H1 (cell line): ENCODE results near the gene RNF166. TPM values are rescaled to one million over a fixed set of nuclear protein-coding genes. Genes with fewer than 3 reads are reported as not detected.

Source experiments
- CTCF ChIA-PET: fragments of 300-600 bp; sonication (Branson Sonifier 250); formaldehyde crosslinking; loops from one replicate; lab custom pipeline; 2021; ENCODE audit not compliant: partially characterized antibody; lab: Charles Lee
- POLR2A ChIA-PET: fragments of 300-600 bp; sonication (Branson Sonifier 250); formaldehyde crosslinking; loops from one replicate; lab custom pipeline; 2021; ENCODE audit warnings: inconsistent platforms; ENCODE audit not compliant: partially characterized antibody; lab: Charles Lee
- DNase-seq, 2 experiments: peaks; one replicate each; pipeline versions ENCODE4 v3.0.0 to v3.0.0-alpha.2; 2010 to 2022; ENCODE audit warnings: low spot score in 2 of 2, low read depth in 1 of 2, mixed read lengths in 1 of 2
- FAIRE-seq: peaks from 2 replicates; lab custom pipeline; 2011; peaks lifted over from hg19 to GRCh38; lab: Jason Lieb, UNC
- H2AFZ ChIP-seq: 2 replicates; pipeline ENCODE4 v1.8.1; 2012; ENCODE audit warnings: low read length, inconsistent platforms
- H2AK5ac ChIP-seq: 2 replicates; pipeline ENCODE4 v1.6.1; 2013; ENCODE audit warnings: low read depth, low read length
- H2BK120ac ChIP-seq: replicated peaks from 2 replicates; pipeline ENCODE3; 2013; ENCODE audit warnings: low read depth, low read length, inconsistent platforms
- H2BK12ac ChIP-seq: 2 replicates; pipeline ENCODE4 v1.6.1; 2013; ENCODE audit warnings: low read depth, low read length
- H2BK15ac ChIP-seq: 2 replicates; pipeline ENCODE4 v1.6.1; 2013; ENCODE audit warnings: low read length
- H2BK20ac ChIP-seq: 2 replicates; pipeline ENCODE4 v1.6.1; 2013; ENCODE audit warnings: low read length
- H2BK5ac ChIP-seq: 2 replicates; pipeline ENCODE4 v1.6.1; 2013; ENCODE audit warnings: low read depth, low read length
- H3K14ac ChIP-seq: 2 replicates; pipeline ENCODE4 v1.6.1; 2013; ENCODE audit warnings: inconsistent platforms; ENCODE audit not compliant: insufficient read length
- H3K18ac ChIP-seq: 2 replicates; pipeline ENCODE4 v1.6.1; 2013; ENCODE audit warnings: low read length; ENCODE audit errors: extremely low read depth
- H3K23ac ChIP-seq: 2 replicates; pipeline ENCODE4 v1.6.1; 2013; ENCODE audit warnings: inconsistent platforms; ENCODE audit not compliant: insufficient read length
- H3K23me2 ChIP-seq: 2 replicates; pipeline ENCODE4 v1.6.1; 2013; ENCODE audit warnings: low read depth, low read length
- H3K27ac ChIP-seq: 2 replicates; pipeline ENCODE4 v1.6.1; 2011; ENCODE audit warnings: low read depth, low read length, inconsistent platforms
- H3K27me3 ChIP-seq, 4 experiments: replicated peaks in 1 of 4; 1 replicate in 1 of 4; 2 replicates in 3 of 4; pipeline versions ENCODE4 v1.6.1 to v1.8.1; 2011 to 2013; ENCODE audit warnings: low read length in 3 of 4, mild to moderate bottlenecking in 3 of 4, inconsistent platforms in 2 of 4, mixed read lengths in 2 of 4, moderate library complexity in 1 of 4; ENCODE audit not compliant: control insufficient read depth in 3 of 4, insufficient read depth in 3 of 4; ENCODE audit errors: extremely low read depth in 1 of 4
- H3K36me3 ChIP-seq, 4 experiments: 2 replicates each; pipeline versions ENCODE4 v1.6.1 to v1.8.1; 2011 to 2013; ENCODE audit warnings: mild to moderate bottlenecking in 4 of 4, low read length in 3 of 4, moderate library complexity in 2 of 4, control low read depth in 1 of 4, inconsistent platforms in 1 of 4; ENCODE audit not compliant: insufficient read depth in 4 of 4, control insufficient read depth in 2 of 4
- H3K4ac ChIP-seq: replicated peaks from 2 replicates; pipeline ENCODE3; 2013; ENCODE audit warnings: low read length, low read depth, mixed read lengths, inconsistent platforms; ENCODE audit not compliant: insufficient read length
- H3K4me1 ChIP-seq, 4 experiments: replicated peaks in 1 of 4; 1 replicate in 1 of 4; 2 replicates in 3 of 4; pipeline versions ENCODE4 v1.6.1 to v1.8.1; 2011 to 2013; ENCODE audit warnings: low read length in 3 of 4, inconsistent platforms in 2 of 4, mixed read lengths in 1 of 4; ENCODE audit not compliant: insufficient read depth in 4 of 4, control insufficient read depth in 3 of 4
- H3K4me2 ChIP-seq, 2 experiments: 2 replicates each; pipeline versions ENCODE4 v1.6.1 to v1.8.1; 2011 to 2013; ENCODE audit warnings: low read depth in 2 of 2, low read length in 2 of 2, control low read depth in 1 of 2, inconsistent platforms in 1 of 2, mild to moderate bottlenecking in 1 of 2; ENCODE audit not compliant: insufficient read depth in 1 of 2
- H3K4me3 ChIP-seq, 4 experiments: fragments of 200-600, 300-600 bp in 1 of 4; sonication (generic), shearing (Covaris generic), sonication (Bioruptor Twin) in 1 of 4; 2 replicates each; pipeline versions ENCODE4 v1.5.1 to v1.8.1; 2011 to 2016; ENCODE audit warnings: low read length in 4 of 4, low read depth in 3 of 4, control low read depth in 2 of 4, inconsistent platforms in 2 of 4, mild to moderate bottlenecking in 2 of 4, mixed read lengths in 1 of 4, moderate library complexity in 1 of 4; ENCODE audit not compliant: insufficient read depth in 2 of 4; ENCODE audit errors: extremely low read depth in 1 of 4
- H3K56ac ChIP-seq: replicated peaks from 2 replicates; pipeline ENCODE3; 2013; ENCODE audit warnings: low read depth, mild to moderate bottlenecking, mixed read lengths, low read length, inconsistent platforms; ENCODE audit not compliant: insufficient read length
- H3K79me1 ChIP-seq: 2 replicates; pipeline ENCODE4 v1.6.1; 2013; ENCODE audit warnings: low read depth, low read length, control low read depth
- H3K79me2 ChIP-seq, 2 experiments: 2 replicates each; pipeline versions ENCODE4 v1.6.1 to v1.8.1; 2012 to 2013; ENCODE audit warnings: low read length in 2 of 2, mild to moderate bottlenecking in 2 of 2, inconsistent platforms in 1 of 2; ENCODE audit not compliant: insufficient read depth in 2 of 2, control insufficient read depth in 1 of 2
- H3K9ac ChIP-seq, 4 experiments: replicated peaks in 1 of 4; 1 replicate in 1 of 4; 2 replicates in 3 of 4; pipeline versions ENCODE4 v1.6.1 to v1.8.1; 2011 to 2013; ENCODE audit warnings: low read depth in 3 of 4, low read length in 3 of 4, control low read depth in 2 of 4, mild to moderate bottlenecking in 2 of 4, moderate library complexity in 2 of 4, inconsistent platforms in 1 of 4; ENCODE audit errors: extremely low read depth in 1 of 4
- H3K9me3 ChIP-seq, 2 experiments: 2 replicates each; pipeline versions ENCODE4 v1.6.1 to v1.8.1; 2012 to 2013; ENCODE audit warnings: mild to moderate bottlenecking in 2 of 2, moderate library complexity in 2 of 2, control low read depth in 1 of 2, inconsistent platforms in 1 of 2, low read depth in 1 of 2, low read length in 1 of 2, mixed read lengths in 1 of 2; ENCODE audit not compliant: insufficient read depth in 2 of 2
- H4K20me1 ChIP-seq, 2 experiments: replicated peaks in 1 of 2; 2 replicates each; pipeline versions ENCODE3 to v1.8.1; 2011 to 2013; ENCODE audit warnings: inconsistent platforms in 2 of 2, low read length in 2 of 2, mild to moderate bottlenecking in 1 of 2; ENCODE audit not compliant: insufficient read depth in 2 of 2, control insufficient read depth in 1 of 2
- H4K5ac ChIP-seq: 2 replicates; pipeline ENCODE4 v1.6.1; 2013; ENCODE audit warnings: low read length, low read depth, mixed read lengths, inconsistent platforms; ENCODE audit not compliant: insufficient read length
- H4K8ac ChIP-seq: 2 replicates; pipeline ENCODE4 v1.8.0; 2013; ENCODE audit warnings: mild to moderate bottlenecking, moderate library complexity, low read length, inconsistent platforms; ENCODE audit not compliant: insufficient read depth; ENCODE audit errors: extremely low read depth
- H4K91ac ChIP-seq: replicated peaks from 2 replicates; pipeline ENCODE3; 2013; ENCODE audit warnings: low read length, mixed read lengths, inconsistent platforms; ENCODE audit not compliant: insufficient read length
- BACH1 ChIP-seq: IDR thresholded peaks from 2 replicates; pipeline ENCODE4 v1.6.1; 2012; ENCODE audit warnings: low read length, improper control_type of control experiment
- FOSL1 ChIP-seq: IDR thresholded peaks from 2 replicates; pipeline ENCODE4 v1.6.1; 2011; ENCODE audit warnings: mild to moderate bottlenecking, low read depth, low read length, moderate library complexity; ENCODE audit not compliant: insufficient read depth
- JUN ChIP-seq: IDR thresholded peaks from 2 replicates; pipeline ENCODE4 v1.6.1; 2011; ENCODE audit warnings: low read depth, mild to moderate bottlenecking, improper control_type of control experiment, low read length
- NANOG ChIP-seq: IDR thresholded peaks from 2 replicates; pipeline ENCODE4 v1.6.1; 2011; ENCODE audit warnings: low read length, low read depth, mild to moderate bottlenecking, inconsistent platforms; ENCODE audit not compliant: insufficient read depth, poor library complexity, severe bottlenecking
- PHF8 ChIP-seq: fragments of 200-600 bp; sonication (generic); conservative IDR thresholded peaks from 2 replicates; pipeline ENCODE4 v1.7.1; 2012; ENCODE audit warnings: low read depth, mild to moderate bottlenecking, inconsistent platforms, low read length, moderate library complexity
- SIX5 ChIP-seq: IDR thresholded peaks from 2 replicates; pipeline ENCODE4 v1.6.1; 2011; ENCODE audit warnings: mild to moderate bottlenecking, low read depth, low read length
- WGBS, 2 experiments: shearing (Covaris generic) in 1 of 2; methylation state at CpG; one replicate each; pipeline versions ENCODE4 v1.1.6 to v1.1.7; 2013 to 2015; ENCODE audit warnings: low lambda C conversion rate in 2 of 2, mixed read lengths in 2 of 2, inconsistent platforms in 1 of 2, low coverage in 1 of 2, missing lambda C conversion rate in 1 of 2; ENCODE audit not compliant: insufficient replicate concordance in 2 of 2, insufficient coverage in 1 of 2, insufficient read length in 1 of 2; ENCODE audit errors: extremely low coverage in 1 of 2, missing lambda C conversion rate in 1 of 2; 5-methylcytosine and 5-hydroxymethylcytosine counted together
- polyA plus RNA-seq, 7 experiments: library from polyadenylated mRNA; depleted of rRNA in 3 of 7; stranded (reverse) in 5 of 7; unstranded in 2 of 7; fragments of >200 nt in 5 of 7; fragments of 200-250 nt in 2 of 7; gene quantifications; 1 replicate in 5 of 7; 2 replicates in 1 of 7; 4 replicates in 1 of 7; pipeline versions ENCODE4 v1.2.1 to v1.2.3, GENCODE V29; 2011 to 2013; ENCODE audit warnings: missing spikeins in 2 of 7, mixed read lengths in 2 of 7
- total RNA-seq: library from RNA; stranded (reverse); fragmentation: NEBNext Ultra II Directional; extraction: Animal tissue kit (Norgen Biotek cat#: 25700); gene quantifications from 2 replicates; pipeline ENCODE4 v1.2.1, GENCODE V29; 2021

RNF166 gene
- total and polyA plus RNA-seq, 2 of the 8 experiments (the other 6 are each of a cell fraction or from before 2014, with no cell fraction given): 29.8 to 31.2 TPM

- H4K20me1 ChIP-seq: peaks cover 6 to 16% of the 10 kb centered on the region in 2 experiments
- no peak overlapping the region for H4K5ac ChIP-seq
- no peak overlapping the region for H4K91ac ChIP-seq
- H3K27ac ChIP-seq: no peak overlapping the region
- no peak overlapping the region for H3K9ac ChIP-seq
- no peaks in the 10 kb centered on the region for H3K23me2 ChIP-seq
- no peaks in the 10 kb centered on the region for H3K79me2 ChIP-seq
- POLR2A ChIA-PET: interaction anchor here (1.3 to 1.8 kb wide), 4 partner anchors 8 to 19 kb away, joined by 3 to 8 read pairs (median 4); partner anchors contain the start of genes CTU2 and RNF166
- no peak overlapping the region for H2AK5ac ChIP-seq
- H4K8ac ChIP-seq: no peak overlapping the region; the same call in 1 of the 2 replicates
- no peak overlapping the region for H2BK15ac ChIP-seq
- no peak for TF ChIP-seq FOSL1
- TF ChIP-seq BACH1: no peak
- no peak for TF ChIP-seq SIX5
- no peak for TF ChIP-seq NANOG
- TF ChIP-seq PHF8: no peak
- TF ChIP-seq JUN: no peak
- no peak overlapping the region for H3K23ac ChIP-seq
- no peaks in the 10 kb centered on the region for H3K27me3 ChIP-seq
- H3K14ac ChIP-seq: no peak overlapping the region
- no peak overlapping the region for H2AFZ ChIP-seq
- H2BK12ac ChIP-seq: no peak overlapping the region
- no peak overlapping the region for H3K4me3 ChIP-seq
- no peak overlapping the region for H3K56ac ChIP-seq
- DNase-seq (no peak), FAIRE-seq (no peak)
- H3K79me1 ChIP-seq: peaks cover 4% of the 10 kb centered on the region
- H3K4ac ChIP-seq: no peak overlapping the region
- H3K18ac ChIP-seq: no peak overlapping the region
- H3K9me3 ChIP-seq: no peaks in the 10 kb centered on the region
- H3K4me1 ChIP-seq: peaks cover 0 to 3% (median 0%) of the 10 kb centered on the region in 4 experiments; a peak in 1 of 7 replicates
- 97% methylated on average over 49 of the region's 57 CpGs; no CpG with 5 or more reads in 1 of the 2 experiments for WGBS, 2 experiments
- CTCF ChIA-PET: interaction anchor here (1.2 to 3.0 kb wide), 6 partner anchors 9 to 87 kb away, joined by 3 to 16 read pairs (median 6); partner anchors contain the start of genes CTU2 and RNF166
- no peak overlapping the region for H2BK120ac ChIP-seq
- no peak overlapping the region for H2BK20ac ChIP-seq
- H2BK5ac ChIP-seq: no peak overlapping the region
- peaks cover 4 to 33% (median 20%) of the 10 kb centered on the region in 4 experiments; a peak in 5 of 8 replicates for H3K36me3 ChIP-seq
- no peak overlapping the region for H3K4me2 ChIP-seq
Observed at GRCh38 chr16:88715312-88716190, 9.3 kb upstream of the RNF166 start.
